ENCODE measurements around the gene XAGE2. TPM values are rescaled to one million over a fixed set of nuclear protein-coding genes. Genes with fewer than 3 reads are reported as not detected.

Gene XAGE2
- total RNA-seq, 1 donor from 2014 or later = not detected

GRCh38 chrX:52416816-52417215, 48.0 kb downstream of the XAGE2 start:
- H3K79me2 ChIP-seq (ENCODE audit: low read depth) = no peaks in the 10 kb centered on the region
- Mint-ChIP-seq H3K36me3 (no peaks in the 10 kb centered on the region), H3K27me3 (ENCODE audit: insufficient read depth, low read depth) (peaks cover 3% of the 10 kb centered on the region), H3K4me3 (no peak overlapping the region), H3K27ac (no peak overlapping the region), H3K4me1 (no peaks in the 10 kb centered on the region), H3K9me3 (peaks cover 3% of the 10 kb centered on the region)
- no peaks in the 10 kb centered on the region for H3K4me1 ChIP-seq
- no peak overlapping the region for H3K4me3 ChIP-seq
- no peaks in the 10 kb centered on the region for H3K36me3 ChIP-seq
- no peak overlapping the region for H3K4me2 ChIP-seq
- H4K20me1 ChIP-seq (ENCODE audit: low read depth) = no peaks in the 10 kb centered on the region
- H3K9me3 ChIP-seq (ENCODE audit: low read depth) = no peaks in the 10 kb centered on the region
- H3F3A ChIP-seq (ENCODE audit: low read depth) = no peaks in the 10 kb centered on the region
- no peak for TF ChIP-seq CTCF (IDR thresholded peaks at IDR 0.05)
- no peak for TF ChIP-seq EZH2 (IDR thresholded peaks at IDR 0.05)
- no peak for TF ChIP-seq EZH2phosphoT487 (IDR thresholded peaks at IDR 0.05)
- H3K27ac ChIP-seq = no peak overlapping the region
- no peak overlapping the region for H2AFZ ChIP-seq (replicated peaks)
- no peaks in the 10 kb centered on the region for H3K27me3 ChIP-seq
- no peak for DNase-seq (ENCODE audit: low spot score)
- H3K9ac ChIP-seq = no peak overlapping the region

GRCh38 chrX:52420824-52421443, 52.1 kb downstream of the XAGE2 start:
- H2AFZ ChIP-seq (replicated peaks) = no peak overlapping the region
- no peaks in the 10 kb centered on the region for H3K9me3 ChIP-seq (ENCODE audit: low read depth)
- H3K9me3 Mint-ChIP-seq = peaks cover 3% of the 10 kb centered on the region
- H3K27me3 Mint-ChIP-seq (ENCODE audit: insufficient read depth, low read depth) = peaks cover 3% of the 10 kb centered on the region
- no peaks in the 10 kb centered on the region for H3F3A ChIP-seq (ENCODE audit: low read depth)
- no peaks in the 10 kb centered on the region for H3K79me2 ChIP-seq (ENCODE audit: low read depth)
- H3K4me1 ChIP-seq = no peaks in the 10 kb centered on the region
- H3K36me3 Mint-ChIP-seq = no peaks in the 10 kb centered on the region
- H3K27me3 ChIP-seq = no peaks in the 10 kb centered on the region
- no peak overlapping the region for H3K27ac ChIP-seq
- H3K36me3 ChIP-seq = no peaks in the 10 kb centered on the region
- no peak overlapping the region for H3K4me2 ChIP-seq
- no peaks in the 10 kb centered on the region for H4K20me1 ChIP-seq (ENCODE audit: low read depth)
- no peak for TF ChIP-seq EZH2phosphoT487 (IDR thresholded peaks at IDR 0.05)
- no peak for TF ChIP-seq CTCF (IDR thresholded peaks at IDR 0.05)
- TF ChIP-seq EZH2 (IDR thresholded peaks at IDR 0.05) = no peak
- H3K9ac ChIP-seq = no peak overlapping the region
- H3K4me3 ChIP-seq = no peak overlapping the region
- H3K27ac Mint-ChIP-seq = no peak overlapping the region
- DNase-seq (ENCODE audit: low spot score) = no peak
- no peak overlapping the region for H3K4me3 Mint-ChIP-seq
- H3K4me1 Mint-ChIP-seq = no peaks in the 10 kb centered on the region

DNA sequence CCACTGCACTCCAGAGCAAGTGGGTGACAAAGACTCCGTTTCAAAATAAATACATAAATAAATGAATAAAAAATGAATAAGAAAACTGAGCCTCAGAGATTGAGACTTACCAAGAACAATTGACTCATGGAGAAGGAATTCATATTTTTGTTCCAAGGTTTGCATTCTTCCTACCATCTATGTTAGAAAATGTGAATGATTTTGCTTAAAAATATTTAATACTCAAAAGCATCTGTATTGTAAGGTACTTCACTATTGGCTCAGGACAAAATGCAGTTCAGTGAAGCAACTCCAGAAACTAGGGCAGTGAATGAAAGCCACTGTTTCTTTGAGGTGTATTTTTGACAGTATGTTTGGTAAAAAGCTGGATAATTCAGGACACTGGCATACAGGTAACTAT, 54.1 kb downstream of the XAGE2 start:
- Histone ChIP-seq H3K4me1 (no peaks in the 10 kb centered on the region), H3K27ac (no peak overlapping the region), H4K20me1 (ENCODE audit: low read depth) (no peaks in the 10 kb centered on the region), H3K9ac (no peak overlapping the region), H3K36me3 (no peaks in the 10 kb centered on the region), H3K4me2 (no peak overlapping the region), H3K27me3 (no peaks in the 10 kb centered on the region), H2AFZ (replicated peaks) (no peak overlapping the region), H3K4me3 (no peak overlapping the region), H3K79me2 (ENCODE audit: low read depth) (no peaks in the 10 kb centered on the region), H3K9me3 (ENCODE audit: low read depth) (no peaks in the 10 kb centered on the region), H3F3A (ENCODE audit: low read depth) (no peaks in the 10 kb centered on the region)
- Mint-ChIP-seq H3K4me1 (no peaks in the 10 kb centered on the region), H3K27ac (no peak overlapping the region), H3K9me3 (peaks cover 3% of the 10 kb centered on the region), H3K36me3 (no peaks in the 10 kb centered on the region), H3K27me3 (ENCODE audit: insufficient read depth, low read depth) (peaks cover 3% of the 10 kb centered on the region), H3K4me3 (no peak overlapping the region)
- no peak for DNase-seq (ENCODE audit: low spot score)
- TF ChIP-seq EZH2 (IDR thresholded peaks at IDR 0.05) = no peak
- TF ChIP-seq EZH2phosphoT487 (IDR thresholded peaks at IDR 0.05) = no peak
- TF ChIP-seq CTCF (IDR thresholded peaks at IDR 0.05) = no peak

Measured in neural progenitor cell (in vitro differentiated cells).